HFFc6 (cell line): ENCODE measurements around the gene MYO3B. TPM values are rescaled to one million over a fixed set of nuclear protein-coding genes. Genes with fewer than 3 reads are reported as not detected.
"Not testable (repeated sequence)": the region's sequence is repeated elsewhere in the genome, so short reads cannot be mapped to it uniquely, and the experiment has no call there.

ENCODE experiments used
- DNase-seq: peaks from one replicate; pipeline ENCODE4 v3.0.0-alpha.2; 2018
- H3K27ac Mint-ChIP-seq: 2 replicates; pipeline ENCODE4 v1.8.0; 2020; ENCODE audit warnings: mild to moderate bottlenecking, mixed read lengths
- H3K27me3 Mint-ChIP-seq: 2 replicates; pipeline ENCODE4 v1.8.0; 2021; ENCODE audit warnings: mild to moderate bottlenecking, moderate library complexity, mixed read lengths; ENCODE audit not compliant: insufficient read depth
- H3K36me3 Mint-ChIP-seq: 2 replicates; pipeline ENCODE4 v1.8.0; 2021; ENCODE audit warnings: low read depth, mixed read lengths
- H3K4me1 Mint-ChIP-seq: 2 replicates; pipeline ENCODE4 v1.8.0; 2020; ENCODE audit warnings: low read depth, mixed read lengths
- H3K4me3 Mint-ChIP-seq: 2 replicates; pipeline ENCODE4 v1.8.0; 2020; ENCODE audit warnings: mild to moderate bottlenecking, moderate library complexity, mixed read lengths
- H3K9me3 Mint-ChIP-seq: 2 replicates; pipeline ENCODE4 v1.8.0; 2020; ENCODE audit warnings: mild to moderate bottlenecking, mixed read lengths
- total RNA-seq, 6 experiments: library from RNA; stranded (reverse); fragmentation: NEBNext Ultra II Directional; extraction: Animal tissue kit (Norgen Biotek cat#: 25700); gene quantifications; 2 replicates in 1 of 6; 3 replicates in 5 of 6; pipeline ENCODE4 v1.2.3, GENCODE V29; 2021
- TF ChIP-seq, protein P1 (sequence below): fragments of 200-600 bp; sonication (generic); IDR thresholded peaks from 2 replicates; pipeline ENCODE4 v1.5.0; 2021; ENCODE audit warnings: antibody characterized with exemption, mild to moderate bottlenecking

MYO3B gene
- total RNA-seq, 6 experiments from 2014 or later = not detected

DNA sequence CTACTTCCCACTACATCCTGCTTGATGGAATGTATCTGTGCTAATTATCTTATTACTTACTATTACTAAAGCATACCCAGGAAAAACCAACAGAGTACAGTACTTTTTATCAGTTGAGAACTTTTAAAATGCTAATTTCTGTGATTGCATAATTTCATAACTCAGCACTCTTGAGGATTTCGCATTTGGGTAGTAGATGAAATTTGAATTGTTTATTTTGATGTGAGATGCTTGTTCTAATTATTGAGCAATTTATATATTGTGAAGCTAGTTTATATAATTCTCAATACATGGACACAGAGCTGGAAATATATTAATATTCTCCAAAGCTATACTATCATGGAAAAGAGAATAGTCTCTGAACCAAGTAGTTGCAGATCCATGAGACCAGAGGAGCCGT is 432.7 kb downstream of the MYO3B start:
- no peak for DNase-seq
- no peaks in the 10 kb centered on the region for H3K4me1 Mint-ChIP-seq
- no peak overlapping the region for H3K4me3 Mint-ChIP-seq
- H3K36me3 Mint-ChIP-seq = peaks cover 6% of the 10 kb centered on the region
- peaks cover 24% of the 10 kb centered on the region for H3K9me3 Mint-ChIP-seq
- no peak overlapping the region for H3K27ac Mint-ChIP-seq
- H3K27me3 Mint-ChIP-seq = no peaks in the 10 kb centered on the region
- TF ChIP-seq, protein P1, sequence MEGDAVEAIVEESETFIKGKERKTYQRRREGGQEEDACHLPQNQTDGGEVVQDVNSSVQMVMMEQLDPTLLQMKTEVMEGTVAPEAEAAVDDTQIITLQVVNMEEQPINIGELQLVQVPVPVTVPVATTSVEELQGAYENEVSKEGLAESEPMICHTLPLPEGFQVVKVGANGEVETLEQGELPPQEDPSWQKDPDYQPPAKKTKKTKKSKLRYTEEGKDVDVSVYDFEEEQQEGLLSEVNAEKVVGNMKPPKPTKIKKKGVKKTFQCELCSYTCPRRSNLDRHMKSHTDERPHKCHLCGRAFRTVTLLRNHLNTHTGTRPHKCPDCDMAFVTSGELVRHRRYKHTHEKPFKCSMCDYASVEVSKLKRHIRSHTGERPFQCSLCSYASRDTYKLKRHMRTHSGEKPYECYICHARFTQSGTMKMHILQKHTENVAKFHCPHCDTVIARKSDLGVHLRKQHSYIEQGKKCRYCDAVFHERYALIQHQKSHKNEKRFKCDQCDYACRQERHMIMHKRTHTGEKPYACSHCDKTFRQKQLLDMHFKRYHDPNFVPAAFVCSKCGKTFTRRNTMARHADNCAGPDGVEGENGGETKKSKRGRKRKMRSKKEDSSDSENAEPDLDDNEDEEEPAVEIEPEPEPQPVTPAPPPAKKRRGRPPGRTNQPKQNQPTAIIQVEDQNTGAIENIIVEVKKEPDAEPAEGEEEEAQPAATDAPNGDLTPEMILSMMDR = no peak

GRCh38 chr2:170618948-170619347 is 441.0 kb downstream of the MYO3B start:
- not testable (repeated sequence) for H3K4me3 Mint-ChIP-seq, H3K27me3 Mint-ChIP-seq, H3K27ac Mint-ChIP-seq, H3K36me3 Mint-ChIP-seq, DNase-seq, H3K4me1 Mint-ChIP-seq
- H3K9me3 Mint-ChIP-seq = peaks cover 51% of the 10 kb centered on the region

- peaks cover 27% of the 10 kb centered on the region for H3K9me3 Mint-ChIP-seq
- not testable (repeated sequence) for H3K36me3 Mint-ChIP-seq, H3K27me3 Mint-ChIP-seq, H3K4me1 Mint-ChIP-seq, H3K27ac Mint-ChIP-seq, DNase-seq, H3K4me3 Mint-ChIP-seq
Observed at GRCh38 chr2:170635094-170635493, 457.1 kb downstream of the MYO3B start.

DNA sequence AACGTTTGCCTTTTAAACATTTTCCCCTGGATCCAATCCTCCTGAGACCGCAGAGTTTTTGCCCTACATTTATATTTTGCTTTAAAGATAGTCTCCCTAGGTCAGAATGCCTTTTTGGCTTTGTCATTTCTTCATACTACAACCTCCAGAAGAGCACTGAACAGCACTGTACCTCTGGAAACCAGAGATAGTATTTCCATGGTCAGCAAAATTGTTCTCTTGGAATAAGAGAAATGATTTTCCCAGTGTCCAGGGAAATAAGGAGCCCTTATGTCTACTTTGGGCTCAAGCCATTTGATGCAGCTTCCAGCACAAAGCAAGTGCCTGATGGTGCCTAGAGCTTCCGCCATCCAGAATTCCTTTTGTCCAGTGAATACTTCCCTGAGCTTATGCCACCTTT is 461.7 kb downstream of the MYO3B start:
- DNase-seq = no peak
- TF ChIP-seq, protein P1 = no peak
- Mint-ChIP-seq H3K36me3 (no peaks in the 10 kb centered on the region), H3K9me3 (peaks cover 23% of the 10 kb centered on the region), H3K27ac (no peak overlapping the region), H3K4me1 (no peaks in the 10 kb centered on the region), H3K4me3 (no peak overlapping the region), H3K27me3 (no peaks in the 10 kb centered on the region)

GRCh38 chr2:170641961-170642360 is 464.0 kb downstream of the MYO3B start:
- no peak for DNase-seq
- peaks cover 26% of the 10 kb centered on the region for H3K9me3 Mint-ChIP-seq
- TF ChIP-seq, protein P1 = no peak
- no peak overlapping the region for H3K4me3 Mint-ChIP-seq
- H3K4me1 Mint-ChIP-seq = no peaks in the 10 kb centered on the region
- H3K27me3 Mint-ChIP-seq = no peaks in the 10 kb centered on the region
- H3K36me3 Mint-ChIP-seq = no peaks in the 10 kb centered on the region
- H3K27ac Mint-ChIP-seq = no peak overlapping the region

- TF ChIP-seq, protein P1 = no peak
- no peak for DNase-seq
- Mint-ChIP-seq H3K36me3 (no peaks in the 10 kb centered on the region), H3K27ac (no peak overlapping the region), H3K9me3 (peaks cover 21% of the 10 kb centered on the region), H3K27me3 (peaks cover 2% of the 10 kb centered on the region; the same call in 1 of the 2 replicates), H3K4me3 (no peak overlapping the region), H3K4me1 (no peaks in the 10 kb centered on the region)
Observed at GRCh38 chr2:170643346-170643745, 465.4 kb downstream of the MYO3B start.
